H9 (cell line): ENCODE results near the gene PCARE. TPM values are rescaled to one million over a fixed set of nuclear protein-coding genes. Genes with fewer than 3 reads are reported as not detected.

Experiments used
- DNase-seq: peaks from one replicate; pipeline ENCODE4 v3.0.0-alpha.2; 2017
- H2AFZ ChIP-seq: one replicate; pipeline ENCODE4 v1.6.1; 2013; ENCODE audit warnings: mild to moderate bottlenecking, low read length, control low read depth, moderate library complexity
- H2AK5ac ChIP-seq: 2 replicates; pipeline ENCODE4 v1.6.1; 2013; ENCODE audit warnings: low read length, control low read depth, mixed read lengths; ENCODE audit not compliant: insufficient read length
- H2BK120ac ChIP-seq: one replicate; pipeline ENCODE4 v1.6.1; 2013; ENCODE audit warnings: low read depth, mild to moderate bottlenecking, low read length, control low read depth, inconsistent platforms; ENCODE audit not compliant: poor library complexity, severe bottlenecking
- H2BK12ac ChIP-seq: 2 replicates; pipeline ENCODE4 v1.6.1; 2013; ENCODE audit warnings: low read length, control low read depth, mixed read lengths, low read depth; ENCODE audit not compliant: insufficient read length
- H2BK15ac ChIP-seq: 2 replicates; pipeline ENCODE4 v1.6.1; 2013; ENCODE audit warnings: low read depth, low read length, control low read depth
- H2BK20ac ChIP-seq: one replicate; pipeline ENCODE4 v1.6.1; 2013; ENCODE audit warnings: low read depth, mild to moderate bottlenecking, low read length, control low read depth, inconsistent platforms; ENCODE audit not compliant: poor library complexity, severe bottlenecking
- H2BK5ac ChIP-seq: 2 replicates; pipeline ENCODE4 v1.6.1; 2013; ENCODE audit warnings: low read length, control low read depth, mixed read lengths; ENCODE audit not compliant: insufficient read length
- H3K14ac ChIP-seq: 2 replicates; pipeline ENCODE4 v1.6.1; 2013; ENCODE audit warnings: low read length, control low read depth; ENCODE audit not compliant: insufficient read depth
- H3K18ac ChIP-seq: 2 replicates; pipeline ENCODE4 v1.6.1; 2013; ENCODE audit warnings: low read depth, mild to moderate bottlenecking, mixed read lengths, low read length, control low read depth; ENCODE audit not compliant: insufficient read length
- H3K23ac ChIP-seq: 2 replicates; pipeline ENCODE4 v1.6.1; 2013; ENCODE audit warnings: low read length, control low read depth, mixed read lengths, low read depth; ENCODE audit not compliant: insufficient read length
- H3K23me2 ChIP-seq: 2 replicates; pipeline ENCODE4 v1.6.1; 2013; ENCODE audit warnings: low read depth, mild to moderate bottlenecking, mixed read lengths, low read length, control low read depth; ENCODE audit not compliant: insufficient read length, poor library complexity, severe bottlenecking
- H3K27ac ChIP-seq: 2 replicates; pipeline ENCODE4 v1.5.1; 2013; ENCODE audit warnings: low read length, control low read depth, mixed read lengths, low read depth; ENCODE audit not compliant: insufficient read length
- H3K27me3 ChIP-seq: 2 replicates; pipeline ENCODE4 v1.6.1; 2013; ENCODE audit warnings: low read length, control low read depth, inconsistent platforms; ENCODE audit not compliant: insufficient read depth
- H3K4ac ChIP-seq: 2 replicates; pipeline ENCODE4 v1.6.1; 2013; ENCODE audit warnings: low read depth, mild to moderate bottlenecking, control low read depth, inconsistent platforms, low read length, moderate library complexity
- H3K4me1 ChIP-seq: 2 replicates; pipeline ENCODE4 v1.6.1; 2013; ENCODE audit warnings: low read length, control low read depth, inconsistent platforms; ENCODE audit not compliant: insufficient read depth
- H3K4me2 ChIP-seq: 2 replicates; pipeline ENCODE4 v1.6.1; 2013; ENCODE audit warnings: low read length, control low read depth, mixed read lengths; ENCODE audit not compliant: insufficient read length, insufficient read depth
- H3K56ac ChIP-seq: 2 replicates; pipeline ENCODE4 v1.6.1; 2013; ENCODE audit warnings: low read depth, mild to moderate bottlenecking, mixed read lengths, low read length, control low read depth; ENCODE audit not compliant: insufficient read length
- H3K79me1 ChIP-seq: 2 replicates; pipeline ENCODE4 v1.6.1; 2013; ENCODE audit warnings: low read depth, mild to moderate bottlenecking, moderate library complexity, low read length, control low read depth, inconsistent platforms; ENCODE audit not compliant: insufficient read depth, poor library complexity, severe bottlenecking
- H3K79me2 ChIP-seq: 2 replicates; pipeline ENCODE4 v1.6.1; 2013; ENCODE audit warnings: low read length, control low read depth, inconsistent platforms; ENCODE audit not compliant: insufficient read depth
- H3K9ac ChIP-seq: 2 replicates; pipeline ENCODE4 v1.6.1; 2013; ENCODE audit warnings: low read length, control low read depth, mixed read lengths; ENCODE audit not compliant: insufficient read length; ENCODE audit errors: extremely low read depth
- H3K9me3 ChIP-seq: one replicate; pipeline ENCODE4 v1.6.1; 2013; ENCODE audit warnings: low read depth, low read length, inconsistent platforms; ENCODE audit not compliant: control insufficient read depth
- H3T11ph ChIP-seq: one replicate; pipeline ENCODE4 v1.6.1; 2013; ENCODE audit warnings: mild to moderate bottlenecking, low read length, control low read depth, inconsistent platforms
- H4K20me1 ChIP-seq: one replicate; pipeline ENCODE4 v1.6.1; 2013; ENCODE audit not compliant: control insufficient read depth, insufficient read length, insufficient read depth
- H4K5ac ChIP-seq: 2 replicates; pipeline ENCODE4 v1.6.1; 2013; ENCODE audit warnings: low read depth, mild to moderate bottlenecking, mixed read lengths, low read length, control low read depth; ENCODE audit not compliant: insufficient read length
- H4K8ac ChIP-seq: replicated peaks from 2 replicates; pipeline ENCODE4 v1.6.1; 2013; ENCODE audit warnings: low read length, control low read depth, mixed read lengths, low read depth; ENCODE audit not compliant: insufficient read length
- H4K91ac ChIP-seq: 2 replicates; pipeline ENCODE4 v1.6.1; 2013; ENCODE audit warnings: low read depth, mild to moderate bottlenecking, moderate library complexity, mixed read lengths, low read length, control low read depth; ENCODE audit not compliant: insufficient read length
- H3K27ac Mint-ChIP-seq, 3 experiments: 2 replicates in 2 of 3; 3 replicates in 1 of 3; pipeline ENCODE4 v1.8.0; 2020 to 2021; ENCODE audit warnings: mixed read lengths in 3 of 3, mild to moderate bottlenecking in 1 of 3, moderate library complexity in 1 of 3
- H3K27me3 Mint-ChIP-seq: 2 replicates; pipeline ENCODE4 v1.8.0; 2021; ENCODE audit warnings: low read depth, mild to moderate bottlenecking, moderate library complexity, mixed read lengths
- H3K36me3 Mint-ChIP-seq, 3 experiments: 2 replicates in 2 of 3; 3 replicates in 1 of 3; pipeline ENCODE4 v1.8.0; 2020 to 2021; ENCODE audit warnings: low read depth in 3 of 3, mixed read lengths in 3 of 3; ENCODE audit not compliant: insufficient read depth in 1 of 3
- H3K4me1 Mint-ChIP-seq, 2 experiments: 2 replicates each; pipeline ENCODE4 v1.8.0; 2020; ENCODE audit warnings: mixed read lengths in 2 of 2
- H3K4me3 Mint-ChIP-seq, 2 experiments: 2 replicates in 1 of 2; 3 replicates in 1 of 2; pipeline ENCODE4 v1.8.0; 2020 to 2021; ENCODE audit warnings: mild to moderate bottlenecking in 2 of 2, mixed read lengths in 2 of 2, moderate library complexity in 1 of 2
- H3K9me3 Mint-ChIP-seq, 2 experiments: 2 replicates in 1 of 2; 3 replicates in 1 of 2; pipeline ENCODE4 v1.8.0; 2020; ENCODE audit warnings: mild to moderate bottlenecking in 2 of 2, mixed read lengths in 2 of 2, moderate library complexity in 1 of 2
- CTCF ChIP-seq: fragments of 200-600 bp; sonication (generic); conservative IDR thresholded peaks from 3 replicates; pipeline ENCODE4 v1.8.0; 2021; ENCODE audit warnings: antibody characterized with exemption, mild to moderate bottlenecking
- WGBS: extraction: QIAGEN DNeasy Blood & Tissue Kit; methylation state at CpG from one replicate; pipeline ENCODE4 v1.1.7; 2013; ENCODE audit warnings: missing lambda C conversion rate, low lambda C conversion rate, mixed read lengths; ENCODE audit not compliant: insufficient read length; ENCODE audit errors: extremely low coverage; 5-methylcytosine and 5-hydroxymethylcytosine counted together
- total RNA-seq: library from RNA; stranded (reverse); gene quantifications from 2 replicates; pipeline ENCODE4 v1.2.1, GENCODE V29; 2021

Gene PCARE
- total RNA-seq, 1 experiment from 2014 or later, result not detected

- no peak overlapping the region for H2AFZ ChIP-seq
- H3K18ac ChIP-seq, result no peak overlapping the region
- no peak for DNase-seq
These were observed 62.1 kb downstream of the PCARE start for GRCh38 chr2:29012211-29012681.

More at GRCh38 chr2:29012211-29012681, 62.1 kb downstream of the PCARE start:
- H2BK5ac ChIP-seq, result no peak overlapping the region
- Mint-ChIP-seq H3K36me3 (no peaks in the 10 kb centered on the region), H3K9me3 (no peaks in the 10 kb centered on the region), H3K27ac (no peak overlapping the region; a peak in 1 of 7 replicates), H3K27me3 (peaks cover 2% of the 10 kb centered on the region), H3K4me1 (peaks cover 24 to 29% of the 10 kb centered on the region in 2 experiments), H3K4me3 (no peak overlapping the region)
- H3K79me1 ChIP-seq, result no peaks in the 10 kb centered on the region
- no peaks in the 10 kb centered on the region for H3K9me3 ChIP-seq
- H3K9ac ChIP-seq, result no peak overlapping the region
- H2BK12ac ChIP-seq, result no peak overlapping the region
- no peak overlapping the region; the same call in 1 of the 2 replicates for H3K14ac ChIP-seq
- no peak overlapping the region for H4K8ac ChIP-seq
- no peaks in the 10 kb centered on the region; the same call in 1 of the 2 replicates for H3K4me1 ChIP-seq
- no peak overlapping the region for H3T11ph ChIP-seq
- no peak overlapping the region for H3K27ac ChIP-seq
- TF ChIP-seq CTCF, result no peak
- H4K91ac ChIP-seq, result no peak overlapping the region
- no peak overlapping the region for H2AK5ac ChIP-seq
- no peak overlapping the region for H3K4me2 ChIP-seq
- H3K79me2 ChIP-seq, result no peaks in the 10 kb centered on the region
- no peaks in the 10 kb centered on the region for H3K27me3 ChIP-seq
- H2BK15ac ChIP-seq, result no peak overlapping the region
- no peak overlapping the region for H2BK120ac ChIP-seq
- no peaks in the 10 kb centered on the region for H4K20me1 ChIP-seq
- H4K5ac ChIP-seq, result no peak overlapping the region
- H3K23ac ChIP-seq, result no peak overlapping the region
- H2BK20ac ChIP-seq, result no peak overlapping the region
- no peak overlapping the region for H3K56ac ChIP-seq
- WGBS, result no CpG with 5 or more reads among the region's 9 CpGs
- no peaks in the 10 kb centered on the region for H3K23me2 ChIP-seq
- no peak overlapping the region for H3K4ac ChIP-seq

Other genes starting within 250 kb of the PCARE start
- gene TRMT61B, start 204.2 kb downstream of the PCARE start, total RNA-seq, result 20.7 and 21.0 TPM in 2 replicates
- gene WDR43, start 179.9 kb downstream of the PCARE start, total RNA-seq, result 154 and 186 TPM in 2 replicates
- gene TOGARAM2, start 93.2 kb downstream of the PCARE start, total RNA-seq, result 0.18 and 0.83 TPM in 2 replicates
- 0.66 and 0.77 TPM in 2 replicates for gene CLIP4, start 40.9 kb upstream of the PCARE start, total RNA-seq